CD4-positive, alpha-beta T cell treated with Interleukin-2 at 100 ng/mL for 4 hours (primary cell): Measurements from ENCODE around the gene ITGAE.
A peak's percentile ranks its signal among the peaks of the same experiment; 100 is the strongest.

ENCODE experiments used
- DNase-seq: peaks from one replicate; pipeline ENCODE4 v3.0.0-alpha.2; 2020; ENCODE audit warnings: low spot score

Gene ITGAE

GRCh38 chr17:3693141-3693540 lies 107.8 kb downstream of the ITGAE start:
- DNase-seq, result no peak

GRCh38 chr17:3692346-3692745 lies 108.6 kb downstream of the ITGAE start:
- no peak for DNase-seq

GRCh38 chr17:3691617-3692067 lies 109.3 kb downstream of the ITGAE start:
- no peak for DNase-seq

GRCh38 chr17:3690094-3690715 lies 110.8 kb downstream of the ITGAE start:
- no peak for DNase-seq

- no peak for DNase-seq
Measured at GRCh38 chr17:3689262-3690093, 111.5 kb downstream of the ITGAE start.

- no peak for DNase-seq
Measured at GRCh38 chr17:3688852-3689261, 112.1 kb downstream of the ITGAE start.

GRCh38 chr17:3688027-3688553 lies 112.9 kb downstream of the ITGAE start:
- DNase-seq, result no peak

GRCh38 chr17:3685174-3685573 lies 115.8 kb downstream of the ITGAE start:
- DNase-seq, result no peak

GRCh38 chr17:3683054-3683511 lies 117.9 kb downstream of the ITGAE start:
- peak; percentile 68 for DNase-seq

GRCh38 chr17:3682033-3682432 lies 119.0 kb downstream of the ITGAE start:
- DNase-seq, result no peak

- no peak for DNase-seq
Measured at GRCh38 chr17:3681565-3681964, 119.4 kb downstream of the ITGAE start.

GRCh38 chr17:3681057-3681456 lies 119.9 kb downstream of the ITGAE start:
- no peak for DNase-seq

GRCh38 chr17:3679531-3680126 lies 121.4 kb downstream of the ITGAE start:
- DNase-seq, result no peak

GRCh38 chr17:3678821-3679530 lies 122.0 kb downstream of the ITGAE start:
- DNase-seq, result no peak

GRCh38 chr17:3678095-3678820 lies 122.7 kb downstream of the ITGAE start:
- DNase-seq, result no peak

- DNase-seq, result no peak
Measured at GRCh38 chr17:3675886-3676285, 125.1 kb downstream of the ITGAE start.

- no peak for DNase-seq
Measured at GRCh38 chr17:3672571-3672970, 128.4 kb downstream of the ITGAE start.

GRCh38 chr17:3669548-3669947 lies 131.4 kb downstream of the ITGAE start:
- no peak for DNase-seq

GRCh38 chr17:3669085-3669347 lies 132.0 kb downstream of the ITGAE start:
- no peak for DNase-seq

GRCh38 chr17:3668279-3669084 lies 132.5 kb downstream of the ITGAE start, which contains the start of the genes EMC6 and TAX1BP3:
Gene EMC6, plus strand, starts transcription at chr17:3668812. Its CDS starts 335 bp downstream, at chr17:3669147.
Gene TAX1BP3, minus strand, starts transcription at chr17:3668578. Its CDS starts 52 bp downstream, at chr17:3668526.
- DNase-seq, result peak; percentile 98
